ENCODE data around the gene NAA35.

GRCh38 chr9:86043586-86043985 is 102.6 kb downstream of the NAA35 start:
- TF ChIP-seq POLR2AphosphoS5 (IDR thresholded peaks at IDR 0.05; ENCODE audit: low read depth) (no peak), EZH2 (IDR thresholded peaks at IDR 0.05; ENCODE audit: low read depth, unreplicated experiment) (no peak), CTCF (conservative IDR thresholded peaks at IDR 0.05; ENCODE audit: low read depth in 2 of 2) (no peak), ETS1 (IDR thresholded peaks at IDR 0.05) (no peak)

Measured in GM23338 (cell line).